ENCODE data around the gene CCR1. TPM values are rescaled to one million over a fixed set of nuclear protein-coding genes. Genes with fewer than 3 reads are reported as not detected.

The CCR1 gene
- total RNA-seq, 1 experiment from 2014 or later = 0.28 TPM

DNA sequence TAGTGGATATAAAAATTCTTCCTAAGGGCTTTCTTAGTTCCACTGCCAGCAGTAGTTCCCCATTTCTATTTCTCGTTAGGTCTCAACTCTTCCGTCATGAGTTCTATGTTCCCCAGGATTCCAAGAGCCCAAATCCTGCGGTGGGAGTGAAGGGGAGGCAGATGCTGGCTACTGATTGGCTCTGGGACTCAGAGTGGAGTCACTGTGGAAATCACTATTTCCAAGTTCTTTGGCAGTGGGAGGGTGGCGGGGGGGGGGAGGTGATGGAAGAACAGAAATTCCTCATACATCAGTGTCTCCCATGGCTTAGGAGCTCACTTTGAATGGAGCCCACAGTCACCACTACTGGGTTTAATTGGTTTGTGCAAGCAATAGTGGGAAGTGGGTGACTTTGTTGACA is 5.6 kb downstream of the CCR1 start:
- ChIA-PET CTCF (no interaction called here), POLR2A (ENCODE audit: unreplicated experiment) (no interaction called here)
- Histone ChIP-seq H3K27me3 (ENCODE audit: insufficient read depth, low read depth) (no peaks in the 10 kb centered on the region), H3K4me2 (no peak overlapping the region), H3K27ac (no peak overlapping the region), H3K4me3 (no peak overlapping the region), H3K36me3 (ENCODE audit: low read depth) (no peaks in the 10 kb centered on the region), H3K79me2 (ENCODE audit: low read depth) (no peaks in the 10 kb centered on the region), H3K9me2 (ENCODE audit: insufficient read depth) (no peaks in the 10 kb centered on the region), H4K20me1 (ENCODE audit: insufficient read depth) (no peaks in the 10 kb centered on the region), H2AFZ (no peak overlapping the region), H3K4me1 (replicated peaks; ENCODE audit: insufficient read depth) (no peaks in the 10 kb centered on the region), H3K9me3 (ENCODE audit: insufficient read depth, low read depth) (no peaks in the 10 kb centered on the region), H3F3A (ENCODE audit: insufficient read depth, low read depth) (0 out of 2 replicates have a peak, but pooled peaks cover 3% of the 10 kb centered on the region)
- DNase-seq = no peak
- no peak for TF ChIP-seq EZH2 (IDR thresholded peaks at IDR 0.05; ENCODE audit: low read depth)
- TF ChIP-seq, protein P1, sequence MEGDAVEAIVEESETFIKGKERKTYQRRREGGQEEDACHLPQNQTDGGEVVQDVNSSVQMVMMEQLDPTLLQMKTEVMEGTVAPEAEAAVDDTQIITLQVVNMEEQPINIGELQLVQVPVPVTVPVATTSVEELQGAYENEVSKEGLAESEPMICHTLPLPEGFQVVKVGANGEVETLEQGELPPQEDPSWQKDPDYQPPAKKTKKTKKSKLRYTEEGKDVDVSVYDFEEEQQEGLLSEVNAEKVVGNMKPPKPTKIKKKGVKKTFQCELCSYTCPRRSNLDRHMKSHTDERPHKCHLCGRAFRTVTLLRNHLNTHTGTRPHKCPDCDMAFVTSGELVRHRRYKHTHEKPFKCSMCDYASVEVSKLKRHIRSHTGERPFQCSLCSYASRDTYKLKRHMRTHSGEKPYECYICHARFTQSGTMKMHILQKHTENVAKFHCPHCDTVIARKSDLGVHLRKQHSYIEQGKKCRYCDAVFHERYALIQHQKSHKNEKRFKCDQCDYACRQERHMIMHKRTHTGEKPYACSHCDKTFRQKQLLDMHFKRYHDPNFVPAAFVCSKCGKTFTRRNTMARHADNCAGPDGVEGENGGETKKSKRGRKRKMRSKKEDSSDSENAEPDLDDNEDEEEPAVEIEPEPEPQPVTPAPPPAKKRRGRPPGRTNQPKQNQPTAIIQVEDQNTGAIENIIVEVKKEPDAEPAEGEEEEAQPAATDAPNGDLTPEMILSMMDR (conservative IDR thresholded peaks at IDR 0.05) = no peak
- no TSS peak for BruUV-seq (replicated peaks)
- intact Hi-C loops (cut with micrococcal nuclease; ENCODE audit: unreplicated experiment) = no loop called here

DNA sequence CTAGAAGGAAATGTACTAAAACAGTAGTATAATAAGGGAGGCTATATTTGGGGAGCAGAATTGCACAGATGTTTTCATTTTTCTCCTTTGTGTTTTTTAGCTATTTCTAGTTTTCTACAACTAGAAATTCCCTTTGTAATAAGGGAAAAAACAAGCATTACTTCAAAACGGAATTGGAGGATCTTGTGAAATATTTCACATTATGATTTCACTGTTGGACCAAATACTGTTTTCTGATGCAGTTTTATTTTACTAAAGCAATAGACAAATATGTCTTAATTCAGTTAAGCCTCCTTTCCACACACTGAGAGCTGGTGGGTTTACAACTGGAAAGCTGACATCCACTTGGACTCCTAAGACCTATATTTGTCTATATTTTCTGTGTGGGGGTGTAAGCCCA is 7.3 kb downstream of the CCR1 start:
- no peak overlapping the region for H3K4me2 ChIP-seq
- no peak overlapping the region for H3K4me3 ChIP-seq
- H3K27ac ChIP-seq = no peak overlapping the region
- no peaks in the 10 kb centered on the region for H3K79me2 ChIP-seq (ENCODE audit: low read depth)
- no peaks in the 10 kb centered on the region for H3K9me2 ChIP-seq (ENCODE audit: insufficient read depth)
- no peaks in the 10 kb centered on the region for H4K20me1 ChIP-seq (ENCODE audit: insufficient read depth)
- no peak overlapping the region for H2AFZ ChIP-seq
- no peak for TF ChIP-seq EZH2 (IDR thresholded peaks at IDR 0.05; ENCODE audit: low read depth)
- TF ChIP-seq, protein P1 (conservative IDR thresholded peaks at IDR 0.05) = no peak
- 0 out of 2 replicates have a peak, but pooled peaks cover 5% of the 10 kb centered on the region for H3F3A ChIP-seq (ENCODE audit: insufficient read depth, low read depth)
- no TSS peak for BruUV-seq (replicated peaks)
- H3K9me3 ChIP-seq (ENCODE audit: insufficient read depth, low read depth) = no peaks in the 10 kb centered on the region
- CTCF ChIA-PET = no interaction called here
- no peaks in the 10 kb centered on the region for H3K27me3 ChIP-seq (ENCODE audit: insufficient read depth, low read depth)
- intact Hi-C loops (cut with micrococcal nuclease; ENCODE audit: unreplicated experiment) = no loop called here
- no peak for DNase-seq
- POLR2A ChIA-PET (ENCODE audit: unreplicated experiment) = interaction anchor here (0.5 kb wide), 1 partner anchor 819 kb away, joined by 3 read pairs; no protein-coding TSS in a partner anchor
- no peaks in the 10 kb centered on the region for H3K4me1 ChIP-seq (replicated peaks; ENCODE audit: insufficient read depth)
- H3K36me3 ChIP-seq (ENCODE audit: low read depth) = no peaks in the 10 kb centered on the region

DNA sequence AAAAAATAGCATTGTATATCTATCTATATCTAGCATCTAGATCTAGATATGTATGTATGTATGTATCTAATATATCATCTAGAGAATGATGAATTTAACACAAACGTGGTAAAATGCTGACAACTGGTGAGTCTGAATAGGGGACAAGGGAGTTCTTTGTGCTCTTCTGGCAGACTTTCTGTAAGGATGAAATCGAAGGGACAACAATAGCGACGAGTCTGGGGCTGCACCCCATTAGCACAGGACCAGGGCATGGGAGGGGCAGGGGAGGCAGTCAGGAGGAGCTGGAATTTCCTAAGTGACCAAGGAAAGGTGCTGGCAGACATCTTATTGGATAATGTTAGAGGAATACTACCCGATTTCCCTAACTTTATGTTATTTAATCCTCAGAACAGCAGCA is 7.9 kb downstream of the CCR1 start:
- Histone ChIP-seq H3K4me2 (no peak overlapping the region), H2AFZ (no peak overlapping the region), H3F3A (ENCODE audit: insufficient read depth, low read depth) (0 out of 2 replicates have a peak, but pooled peaks cover 5% of the 10 kb centered on the region), H3K27me3 (ENCODE audit: insufficient read depth, low read depth) (no peaks in the 10 kb centered on the region), H3K79me2 (ENCODE audit: low read depth) (no peaks in the 10 kb centered on the region), H3K4me1 (replicated peaks; ENCODE audit: insufficient read depth) (no peaks in the 10 kb centered on the region), H3K4me3 (no peak overlapping the region), H3K27ac (no peak overlapping the region), H3K36me3 (ENCODE audit: low read depth) (no peaks in the 10 kb centered on the region), H3K9me2 (ENCODE audit: insufficient read depth) (no peaks in the 10 kb centered on the region), H4K20me1 (ENCODE audit: insufficient read depth) (no peaks in the 10 kb centered on the region), H3K9me3 (ENCODE audit: insufficient read depth, low read depth) (peaks cover under 1% of the 10 kb centered on the region; the same call in 1 of the 2 replicates)
- ChIA-PET CTCF (no interaction called here), POLR2A (ENCODE audit: unreplicated experiment) (no interaction called here)
- intact Hi-C loops (cut with micrococcal nuclease; ENCODE audit: unreplicated experiment) = no loop called here
- TF ChIP-seq EZH2 (IDR thresholded peaks at IDR 0.05; ENCODE audit: low read depth) = no peak
- TF ChIP-seq, protein P1 (conservative IDR thresholded peaks at IDR 0.05) = no peak
- BruUV-seq (replicated peaks) = no TSS peak
- DNase-seq = no peak
